Spleen (tissue), 11 donors: ENCODE measurements around the gene CYP11A1. TPM values are rescaled to one million over a fixed set of nuclear protein-coding genes. Genes with fewer than 3 reads are reported as not detected.
"Not testable (repeated sequence)": the region's sequence is repeated elsewhere in the genome, so short reads cannot be mapped to it uniquely, and the experiment has no call there.

Experiments used
- DNase-seq: peaks from one replicate; pipeline ENCODE4 v3.0.0-alpha.2; 2020
- H3K27ac ChIP-seq, 8 donors: fragments of 200-600 bp; sonication (generic) in 7 of 8; 1 replicate in 4 of 8; 2 replicates in 4 of 8; pipeline versions ENCODE4 v1.5.0 to v1.8.0; 2016 to 2021; ENCODE audit warnings: inconsistent platforms in 4 of 8, mild to moderate bottlenecking in 4 of 8, moderate library complexity in 1 of 8
- H3K27me3 ChIP-seq, 7 donors: fragments of 200-600 bp; sonication (generic) in 6 of 7; replicated peaks in 1 of 7; 1 replicate in 4 of 7; 2 replicates in 3 of 7; pipeline versions ENCODE4 v1.5.0 to v1.8.0; 2016 to 2021; ENCODE audit warnings: inconsistent platforms in 3 of 7, mild to moderate bottlenecking in 1 of 7
- H3K36me3 ChIP-seq, 6 donors: fragments of 200-600 bp; sonication (generic) in 5 of 6; 1 replicate in 4 of 6; 2 replicates in 2 of 6; pipeline versions ENCODE4 v1.5.0 to v1.8.0; 2016 to 2021; ENCODE audit warnings: inconsistent platforms in 2 of 6
- H3K4me1 ChIP-seq, 6 donors: fragments of 200-600 bp; sonication (generic) in 5 of 6; 1 replicate in 3 of 6; 2 replicates in 3 of 6; pipeline versions ENCODE4 v1.5.0 to v1.8.0; 2016 to 2021; ENCODE audit warnings: inconsistent platforms in 3 of 6
- H3K4me3 ChIP-seq, 8 donors: fragments of 200-600 bp; sonication (generic) in 7 of 8; 1 replicate in 4 of 8; 2 replicates in 4 of 8; pipeline versions ENCODE4 v1.5.0 to v1.8.0; 2016 to 2021; ENCODE audit warnings: inconsistent platforms in 4 of 8, mild to moderate bottlenecking in 4 of 8, moderate library complexity in 2 of 8
- H3K9me3 ChIP-seq, 8 donors: fragments of 200-600 bp; sonication (generic) in 7 of 8; 1 replicate in 4 of 8; 2 replicates in 4 of 8; pipeline versions ENCODE4 v1.5.0 to v1.8.0; 2016 to 2021; ENCODE audit warnings: inconsistent platforms in 4 of 8
- POLR2A ChIP-seq, 3 donors: fragments of 450-650 bp; IDR thresholded peaks; one replicate each; pipeline ENCODE4 v1.5.1; 2017; ENCODE audit warnings: antibody characterized with exemption in 3 of 3, mild to moderate bottlenecking in 1 of 3
- POLR2AphosphoS5 ChIP-seq, 3 donors: sonication (generic); formaldehyde crosslinking; IDR thresholded peaks; one replicate each; pipeline ENCODE4 v1.5.1; 2017; ENCODE audit warnings: antibody characterized with exemption in 3 of 3
- WGBS, 5 donors: extraction: QIAGEN DNeasy Blood & Tissue Kit in 3 of 5; methylation state at CpG; one replicate each; pipeline versions ENCODE4 v1.1.5 to v1.1.7; 2013 to 2018; 5-methylcytosine and 5-hydroxymethylcytosine counted together
- intact Hi-C: fragments of 100-400 bp; cut with DNase I; formaldehyde crosslinking; loops from one replicate; pipeline ENCODE4 v1.15.0; 2023; ENCODE audit warnings: low total_unique reads
- polyA plus RNA-seq, 3 donors: library from polyadenylated mRNA; stranded (reverse); fragments of 200-250 nt; gene quantifications; one replicate each; pipeline ENCODE4 v1.2.1, GENCODE V29; 2013
- total RNA-seq, 7 donors: library from RNA; depleted of rRNA in 3 of 7; stranded (reverse); fragments of >200 nt in 3 of 7; fragmentation: NEBNext Ultra II Directional in 4 of 7; extraction: Animal tissue kit (Norgen Biotek cat#: 25700) in 4 of 7; gene quantifications; one replicate each; pipeline versions ENCODE4 v1.1.0 to v1.2.1, GENCODE V29; 2016 to 2021
- TF ChIP-seq, protein P1 (sequence below), 11 experiments: fragments of 200-600 bp in 7 of 11; fragments of 450-650 bp in 4 of 11; sonication (generic) in 4 of 11; IDR thresholded peaks in 8 of 11; conservative IDR thresholded peaks in 3 of 11; 1 replicate in 7 of 11; 2 replicates in 4 of 11; pipeline versions ENCODE4 v1.4.0 to v1.8.0; 2016 to 2021; ENCODE audit warnings: antibody characterized with exemption in 11 of 11, inconsistent platforms in 4 of 11, mild to moderate bottlenecking in 1 of 11
- donor health status: healthy with polysubstance abuse.
- donor health status: DM: no; HTN: no; CAD: no; lungs with moderate emphysema.
- donor health status: DM: no; HTN: no; CAD: no.
- donor health status: Bipolar disorder and iron deficiency.
- donor health status: healthy.
- donor health status: DM: no; HTN: no; CAD: no.
- donor health status: DM: yes; HTN: yes; CAD: no.

CYP11A1 gene
- total and polyA plus RNA-seq, 10 donors: 1.6 to 14.3 (median 4.9) TPM

DNA sequence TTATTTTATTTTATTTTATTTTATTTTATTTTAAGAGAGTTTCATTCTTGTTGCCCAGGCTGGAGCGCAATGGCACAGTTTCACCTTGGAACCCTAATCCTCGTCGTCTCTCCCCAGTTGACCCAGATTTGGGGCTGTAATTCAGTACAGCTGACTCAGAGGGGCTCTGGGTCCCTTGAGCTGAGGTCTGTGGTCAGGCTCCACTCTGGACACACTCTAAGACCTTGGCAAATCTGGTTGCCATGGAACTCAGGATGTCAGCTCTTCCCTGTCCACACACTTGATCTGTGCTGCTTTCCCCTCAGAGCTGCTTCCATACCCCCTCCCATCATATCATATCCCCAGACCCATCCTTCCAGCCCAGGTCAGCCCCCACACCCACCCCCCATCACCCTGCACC, 675 bp upstream of the CYP11A1 start:
- H3K27ac ChIP-seq: no peak overlapping the region
- peaks cover 0 to 34% (median 22%) of the 10 kb centered on the region in 6 donors for H3K4me1 ChIP-seq
- H3K9me3 ChIP-seq: no peaks in the 10 kb centered on the region
- no peak for TF ChIP-seq POLR2A (IDR thresholded peaks at IDR 0.05)
- TF ChIP-seq, protein P1, sequence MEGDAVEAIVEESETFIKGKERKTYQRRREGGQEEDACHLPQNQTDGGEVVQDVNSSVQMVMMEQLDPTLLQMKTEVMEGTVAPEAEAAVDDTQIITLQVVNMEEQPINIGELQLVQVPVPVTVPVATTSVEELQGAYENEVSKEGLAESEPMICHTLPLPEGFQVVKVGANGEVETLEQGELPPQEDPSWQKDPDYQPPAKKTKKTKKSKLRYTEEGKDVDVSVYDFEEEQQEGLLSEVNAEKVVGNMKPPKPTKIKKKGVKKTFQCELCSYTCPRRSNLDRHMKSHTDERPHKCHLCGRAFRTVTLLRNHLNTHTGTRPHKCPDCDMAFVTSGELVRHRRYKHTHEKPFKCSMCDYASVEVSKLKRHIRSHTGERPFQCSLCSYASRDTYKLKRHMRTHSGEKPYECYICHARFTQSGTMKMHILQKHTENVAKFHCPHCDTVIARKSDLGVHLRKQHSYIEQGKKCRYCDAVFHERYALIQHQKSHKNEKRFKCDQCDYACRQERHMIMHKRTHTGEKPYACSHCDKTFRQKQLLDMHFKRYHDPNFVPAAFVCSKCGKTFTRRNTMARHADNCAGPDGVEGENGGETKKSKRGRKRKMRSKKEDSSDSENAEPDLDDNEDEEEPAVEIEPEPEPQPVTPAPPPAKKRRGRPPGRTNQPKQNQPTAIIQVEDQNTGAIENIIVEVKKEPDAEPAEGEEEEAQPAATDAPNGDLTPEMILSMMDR (IDR thresholded peaks at IDR 0.05 in 8 of 11, conservative IDR thresholded peaks at IDR 0.05 in 3 of 11): no peak
- TF ChIP-seq POLR2AphosphoS5 (IDR thresholded peaks at IDR 0.05): no peak
- H3K4me3 ChIP-seq: no peak overlapping the region
- 77 to 94% (median 86%) methylated on average over 3 of the region's 3 CpGs for WGBS, 5 donors
- intact Hi-C loops: no loop called here
- H3K36me3 ChIP-seq: no peaks in the 10 kb centered on the region
- DNase-seq: no peak
- peaks cover 0 to 51% (median 20%) of the 10 kb centered on the region in 7 donors for H3K27me3 ChIP-seq

DNA sequence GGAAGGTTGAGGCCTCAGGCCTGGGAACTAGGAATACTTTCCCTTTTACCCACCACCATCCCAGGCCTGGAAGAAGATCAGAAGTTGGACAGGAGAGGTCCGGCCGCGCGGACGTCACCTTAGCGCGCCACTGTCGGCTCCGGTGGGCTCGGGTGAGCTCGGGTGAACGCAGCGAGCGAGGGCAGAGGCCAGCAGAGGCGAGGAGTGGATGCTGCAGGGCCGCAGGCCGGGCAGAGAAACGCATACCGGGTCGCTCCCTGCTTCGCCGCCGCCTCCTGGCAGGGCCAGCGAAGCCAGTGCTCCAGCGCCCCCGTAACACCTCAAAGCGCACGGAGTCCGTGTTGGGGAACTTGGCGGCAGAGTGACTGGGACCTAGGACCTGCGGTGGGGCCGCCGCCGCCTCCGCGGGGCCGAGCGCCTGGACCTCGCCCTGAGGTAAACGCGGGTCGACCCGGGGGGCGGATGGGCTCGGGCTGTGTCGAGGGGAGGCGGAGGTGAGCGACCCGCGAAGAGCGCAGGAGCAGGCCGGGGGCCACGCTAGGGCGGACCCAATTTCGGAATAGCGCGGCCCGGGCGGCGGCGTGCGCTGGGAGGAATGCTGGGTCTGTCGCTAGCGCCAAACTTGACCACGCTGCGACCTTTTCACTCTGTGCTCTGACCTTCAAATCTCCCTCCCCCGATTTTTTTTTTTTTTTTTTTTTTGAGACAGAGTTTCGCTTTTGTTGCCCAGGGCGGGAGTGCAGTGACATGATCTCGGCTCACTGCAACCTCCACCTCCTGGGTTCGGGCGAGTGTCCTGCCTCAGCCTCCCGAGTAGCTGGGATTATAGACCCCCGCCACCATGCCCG, 1.6 kb downstream of the CYP11A1 start:
- H3K4me3 ChIP-seq: peak overlapping the region; percentile 41 to 74 (median 50)
- DNase-seq: no peak
- WGBS, 5 donors: 6 to 9% (median 8%) methylated on average over 46 to 75 of the region's 75 CpGs
- no peaks in the 10 kb centered on the region for H3K9me3 ChIP-seq
- H3K27me3 ChIP-seq: peaks cover 0 to 51% (median 17%) of the 10 kb centered on the region in 7 donors
- intact Hi-C loops: no loop called here
- peak overlapping the region; percentile 46 to 85 (median 68) for H3K27ac ChIP-seq
- peaks cover 0 to 34% (median 22%) of the 10 kb centered on the region in 6 donors for H3K4me1 ChIP-seq
- TF ChIP-seq, protein P1 (IDR thresholded peaks at IDR 0.05 in 8 of 11, conservative IDR thresholded peaks at IDR 0.05 in 3 of 11): peak in 1 of 11 experiments; percentile 11
- TF ChIP-seq POLR2AphosphoS5 (IDR thresholded peaks at IDR 0.05) (peak in 2 of 3 donors; percentile 68 to 73), POLR2A (IDR thresholded peaks at IDR 0.05) (no peak)
- H3K36me3 ChIP-seq: no peaks in the 10 kb centered on the region

DNA sequence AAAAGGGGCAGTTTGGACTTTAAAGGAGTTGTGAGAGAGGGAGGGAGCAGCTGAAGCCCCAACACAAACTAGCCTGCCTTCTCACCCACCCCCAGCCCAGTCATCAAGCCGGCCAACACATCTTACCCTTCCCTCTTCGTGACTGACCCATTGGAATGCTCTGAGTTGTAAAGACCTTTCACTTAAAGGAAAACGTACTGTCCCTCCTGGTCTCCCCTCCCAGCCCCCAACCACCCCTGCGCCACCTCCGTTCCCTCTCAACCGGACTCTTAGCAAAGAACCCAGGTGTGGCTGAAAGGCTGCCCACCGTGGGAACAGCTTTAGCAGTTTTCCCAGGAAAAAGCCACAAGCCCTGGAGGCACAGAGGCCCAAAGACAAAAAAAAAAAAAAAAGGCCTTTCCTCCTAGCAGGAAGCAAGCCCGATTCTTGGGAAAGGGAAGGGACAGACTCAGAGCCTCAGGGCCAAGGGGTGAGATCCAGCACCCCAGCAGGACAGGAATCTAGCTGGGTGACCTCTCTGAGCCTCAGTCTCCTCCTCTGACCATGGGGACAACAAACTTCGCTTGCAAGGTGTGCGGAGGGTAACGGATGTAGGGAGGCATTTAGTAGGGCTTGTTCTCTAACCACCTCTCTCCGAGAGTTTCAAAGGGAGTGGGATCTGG, 2.4 kb downstream of the CYP11A1 start:
- Histone ChIP-seq H3K4me1 (peaks cover 0 to 34% (median 22%) of the 10 kb centered on the region in 6 donors), H3K4me3 (peak overlapping the region in 6 of 8 donors; percentile 45 to 74 (median 54)), H3K27ac (peak overlapping the region; percentile 46 to 85 (median 68)), H3K9me3 (no peaks in the 10 kb centered on the region), H3K36me3 (no peaks in the 10 kb centered on the region), H3K27me3 (peaks cover 0 to 51% (median 17%) of the 10 kb centered on the region in 7 donors)
- intact Hi-C loops: no loop called here
- TF ChIP-seq, protein P1 (IDR thresholded peaks at IDR 0.05 in 8 of 11, conservative IDR thresholded peaks at IDR 0.05 in 3 of 11): no peak
- no peak for TF ChIP-seq POLR2AphosphoS5 (IDR thresholded peaks at IDR 0.05)
- no peak for TF ChIP-seq POLR2A (IDR thresholded peaks at IDR 0.05)
- DNase-seq: no peak
- WGBS, 5 donors: 83 to 92% (median 88%) methylated on average over 12 of the region's 12 CpGs

- no peak for DNase-seq
- H3K9me3 ChIP-seq: no peaks in the 10 kb centered on the region
- TF ChIP-seq POLR2A (IDR thresholded peaks at IDR 0.05): no peak
- TF ChIP-seq, protein P1 (IDR thresholded peaks at IDR 0.05 in 8 of 11, conservative IDR thresholded peaks at IDR 0.05 in 3 of 11): no peak
- TF ChIP-seq POLR2AphosphoS5 (IDR thresholded peaks at IDR 0.05): no peak
- H3K4me3 ChIP-seq: no peak overlapping the region
- H3K27me3 ChIP-seq: peaks cover 0 to 35% (median 17%) of the 10 kb centered on the region in 7 donors
- H3K36me3 ChIP-seq: no peaks in the 10 kb centered on the region
- intact Hi-C loops: no loop called here
- 76 to 98% (median 93%) methylated on average over 1 of the region's 1 CpG for WGBS, 5 donors
- H3K27ac ChIP-seq: no peak overlapping the region
- peaks cover 0 to 23% (median 18%) of the 10 kb centered on the region in 6 donors for H3K4me1 ChIP-seq
Observed at GRCh38 chr15:74362482-74362881, 5.0 kb downstream of the CYP11A1 start.

- DNase-seq, H3K4me3 ChIP-seq, H3K27ac ChIP-seq, intact Hi-C loops, H3K9me3 ChIP-seq, H3K36me3 ChIP-seq, H3K4me1 ChIP-seq: not testable (repeated sequence)
- WGBS, 5 donors: 65 to 95% (median 89%) methylated on average over 1 of the region's 1 CpG
- H3K27me3 ChIP-seq: peaks cover 0 to 22% (median 8%) of the 10 kb centered on the region in 7 donors
Observed at GRCh38 chr15:74360855-74361254, 6.6 kb downstream of the CYP11A1 start.

GRCh38 chr15:74359376-74359775, 8.1 kb downstream of the CYP11A1 start:
- H3K4me3 ChIP-seq, intact Hi-C loops, DNase-seq, H3K4me1 ChIP-seq, H3K27ac ChIP-seq, H3K9me3 ChIP-seq, H3K36me3 ChIP-seq: not testable (repeated sequence)
- peaks cover 0 to 14% (median 0%) of the 10 kb centered on the region in 7 donors for H3K27me3 ChIP-seq
- 71 to 93% (median 86%) methylated on average over 6 of the region's 6 CpGs for WGBS, 5 donors
